Stimulated activated CD4-positive, alpha-beta T cell treated with anti-CD3 and anti-CD28 coated beads, Interleukin-15, amount 100 ng/mL, for 24 hours (primary cell): ENCODE data around the gene HAUS2.

ENCODE experiments used
- DNase-seq: peaks from one replicate; pipeline ENCODE4 v3.0.0-alpha.2; 2020

Gene HAUS2

GRCh38 chr15:42611532-42611931 lies 62.9 kb downstream of the HAUS2 start:
- DNase-seq: no peak

- no peak for DNase-seq
Measured at GRCh38 chr15:42612367-42612912, 63.8 kb downstream of the HAUS2 start.

GRCh38 chr15:42616107-42616506 lies 67.5 kb downstream of the HAUS2 start:
- no peak for DNase-seq
